HepG2 (cell line): ENCODE measurements around the gene ATG2A. TPM values are rescaled to one million over a fixed set of nuclear protein-coding genes. Genes with fewer than 3 reads are reported as not detected.

Experiments used
- ATAC-seq: fragments of 200-7000 bp; cut with Tn5 transposase; 3 replicates; pipeline ENCODE4 v1.9.1; 2020; ENCODE audit warnings: mild to moderate bottlenecking, moderate library complexity
- BruUV-seq: library from RNA; stranded (reverse); fragments of 400-500 nt; replicated peaks from 2 replicates; lab custom pipeline; 2021; lab: Mats Ljungman, UMichigan
- CTCF ChIA-PET: fragments of 300-600 bp; formaldehyde crosslinking; extraction: SDS; loops from one replicate; lab custom pipeline; 2021; ENCODE audit warnings: low total read pairs, inconsistent platforms, low intra/inter-chr PET ratio; lab: Yijun Ruan, JAX
- POLR2A ChIA-PET: fragments of 350-600 bp; sonication (Branson Sonifier 250); formaldehyde crosslinking; loops from one replicate; lab custom pipeline; 2020; ENCODE audit warnings: antibody characterized with exemption, inconsistent platforms; lab: Yijun Ruan, JAX
- DNase-seq: peaks from one replicate; pipeline ENCODE4 v3.0.0-alpha.2; 2015; ENCODE audit warnings: low spot score
- FAIRE-seq: peaks from 3 replicates; lab custom pipeline; 2011; peaks lifted over from hg19 to GRCh38; lab: Jason Lieb, UNC
- H2AFZ ChIP-seq: one replicate; pipeline ENCODE4 v1.6.1; 2011; ENCODE audit warnings: low read length, inconsistent platforms
- H3K27ac ChIP-seq: fragments of 300-600 bp; 3 replicates; pipeline ENCODE4 v1.8.0; 2011; ENCODE audit warnings: mixed run types, mild to moderate bottlenecking, mixed read lengths, low read length, inconsistent platforms; ENCODE audit not compliant: insufficient read depth; ENCODE audit errors: extremely low read length
- H3K27me3 ChIP-seq, 2 experiments: fragments of 200-600 bp in 1 of 2; 2 replicates in 1 of 2; 3 replicates in 1 of 2; pipeline versions ENCODE4 v1.6.0 to v1.8.0; 2011; ENCODE audit warnings: low read length in 2 of 2, mild to moderate bottlenecking in 2 of 2, moderate library complexity in 2 of 2, inconsistent platforms in 1 of 2; ENCODE audit not compliant: insufficient read depth in 2 of 2, control insufficient read depth in 1 of 2
- H3K36me3 ChIP-seq, 2 experiments: fragments of 200-600 bp in 1 of 2; replicated peaks in 1 of 2; 2 replicates in 1 of 2; 3 replicates in 1 of 2; pipeline versions ENCODE4 v1.5.1 to v1.8.0; 2011; ENCODE audit warnings: low read length in 2 of 2, inconsistent platforms in 1 of 2; ENCODE audit not compliant: insufficient read depth in 2 of 2, control insufficient read depth in 1 of 2
- H3K4me1 ChIP-seq: 2 replicates; pipeline ENCODE4 v1.5.1; 2012; ENCODE audit warnings: low read length, inconsistent platforms; ENCODE audit not compliant: insufficient read depth
- H3K4me2 ChIP-seq: 2 replicates; pipeline ENCODE4 v1.6.0; 2011; ENCODE audit warnings: low read depth, low read length, inconsistent platforms
- H3K4me3 ChIP-seq, 3 experiments: fragments of 200-600 bp in 1 of 3; sonication (generic), shearing (Covaris generic) in 1 of 3; replicated peaks in 1 of 3; 2 replicates each; pipeline ENCODE4 v1.5.1; 2011 to 2016; ENCODE audit warnings: low read length in 3 of 3, inconsistent platforms in 2 of 3, low read depth in 2 of 3, mild to moderate bottlenecking in 2 of 3, control low read depth in 1 of 3, mixed read lengths in 1 of 3; ENCODE audit not compliant: insufficient read depth in 1 of 3
- H3K79me2 ChIP-seq: one replicate; pipeline ENCODE4 v1.6.1; 2011; ENCODE audit warnings: low read length, inconsistent platforms; ENCODE audit not compliant: insufficient read depth
- H3K9ac ChIP-seq: 2 replicates; pipeline ENCODE4 v1.6.0; 2011; ENCODE audit warnings: mild to moderate bottlenecking, low read depth, low read length, inconsistent platforms; ENCODE audit not compliant: insufficient read depth
- H3K9me3 ChIP-seq: 2 replicates; pipeline ENCODE4 v1.5.1; 2012; ENCODE audit warnings: mild to moderate bottlenecking, low read length
- H4K20me1 ChIP-seq: 2 replicates; pipeline ENCODE4 v1.6.0; 2011; ENCODE audit warnings: inconsistent platforms, mild to moderate bottlenecking, low read length, moderate library complexity; ENCODE audit not compliant: insufficient read depth
- KLF16 ChIP-seq, 2 experiments: sonication (generic) in 1 of 2; formaldehyde crosslinking in 1 of 2; IDR thresholded peaks; 2 replicates each; pipeline versions ENCODE4 v1.6.1 to v1.8.0; 2016 to 2023; ENCODE audit warnings: missing genetic modification reagents in 2 of 2, missing compliant biosample characterization in 1 of 2
- RBFOX2 ChIP-seq: fragments of 200-400 bp; formaldehyde crosslinking; IDR thresholded peaks from 2 replicates; pipeline ENCODE4 v1.6.1; 2017; ENCODE audit warnings: low read depth, mild to moderate bottlenecking, low read length
- ZBTB42 ChIP-seq: sonication (generic); formaldehyde crosslinking; IDR thresholded peaks from 2 replicates; pipeline ENCODE4 v1.5.0; 2020; ENCODE audit warnings: mild to moderate bottlenecking, missing genetic modification reagents
- ZNF350 ChIP-seq: sonication (generic); formaldehyde crosslinking; IDR thresholded peaks from 2 replicates; pipeline ENCODE4 v1.4.0; 2020; ENCODE audit warnings: mild to moderate bottlenecking, low read depth, missing genetic modification reagents, borderline replicate concordance
- ZNF782 ChIP-seq: sonication (generic); formaldehyde crosslinking; IDR thresholded peaks from 2 replicates; pipeline ENCODE4 v1.4.0; 2020; ENCODE audit warnings: missing genetic modification reagents, mild to moderate bottlenecking, borderline replicate concordance
- WGBS: methylation state at CpG from one replicate; pipeline ENCODE4 v1.1.6; 2017; ENCODE audit warnings: low lambda C conversion rate; 5-methylcytosine and 5-hydroxymethylcytosine counted together
- in situ Hi-C: cut with HindIII; loops from 2 replicates; pipeline ENCODE4 v1.10.0; 2017; ENCODE audit warnings: low pct_unique_long_range_greater_than_20kb; ENCODE audit not compliant: extremely low pct_ligation_motif_present
- intact Hi-C: fragments of 100-400 bp; cut with micrococcal nuclease; formaldehyde crosslinking; loops from one replicate; pipeline ENCODE4 v1.10.0; 2022; ENCODE audit not compliant: unreplicated experiment
- polyA plus RNA-seq, 8 experiments: library from polyadenylated mRNA; depleted of rRNA in 3 of 8; stranded (reverse) in 7 of 8; unstranded in 1 of 8; fragments of >200 nt; fragmentation: Illumina TruSeq in 4 of 8; extraction: Trizol in 4 of 8; gene quantifications; 2 replicates each; pipeline versions ENCODE4 v1.2.1 to v1.2.3, GENCODE V29; 2011 to 2016; ENCODE audit warnings: low read depth in 4 of 8, missing spikeins in 1 of 8, mixed read lengths in 1 of 8; ENCODE audit not compliant: insufficient read depth in 1 of 8
- total RNA-seq, 5 experiments: library from RNA; depleted of rRNA; stranded (reverse); fragments of >200 nt; fragmentation: Illumina TruSeq; extraction: Trizol; gene quantifications; 2 replicates each; pipeline ENCODE4 v1.2.3, GENCODE V29; 2016; ENCODE audit warnings: low read depth in 1 of 5
- TF ChIP-seq, protein P1 (sequence below): sonication (generic); formaldehyde crosslinking; IDR thresholded peaks from 2 replicates; pipeline ENCODE4 v1.8.0; 2022; ENCODE audit warnings: mild to moderate bottlenecking, missing genetic modification reagents
- TF ChIP-seq, protein P2 (sequence below): sonication (generic); formaldehyde crosslinking; IDR thresholded peaks from 2 replicates; pipeline ENCODE4 v1.5.1; 2020; ENCODE audit warnings: mild to moderate bottlenecking, missing genetic modification reagents, moderate library complexity
- TF ChIP-seq, protein P3 (sequence below), 2 experiments: sonication (generic) in 1 of 2; formaldehyde crosslinking in 1 of 2; IDR thresholded peaks; 2 replicates each; pipeline versions ENCODE4 v1.4.0 to v1.6.1; 2018 to 2020; ENCODE audit warnings: missing genetic modification reagents in 2 of 2, borderline replicate concordance in 1 of 2, low read depth in 1 of 2, mild to moderate bottlenecking in 1 of 2, missing biosample characterization in 1 of 2
- TF ChIP-seq, protein P4 (sequence below): sonication (generic); formaldehyde crosslinking; IDR thresholded peaks from 2 replicates; pipeline ENCODE4 v1.8.1; 2023; ENCODE audit warnings: mild to moderate bottlenecking, inconsistent platforms, moderate library complexity, missing genetic modification reagents, borderline replicate concordance

ATG2A gene
- total and polyA plus RNA-seq, 2 of the 13 experiments (the other 11 are each of a cell fraction or from before 2014, with no cell fraction given) = 6.7 to 8.0 TPM

DNA sequence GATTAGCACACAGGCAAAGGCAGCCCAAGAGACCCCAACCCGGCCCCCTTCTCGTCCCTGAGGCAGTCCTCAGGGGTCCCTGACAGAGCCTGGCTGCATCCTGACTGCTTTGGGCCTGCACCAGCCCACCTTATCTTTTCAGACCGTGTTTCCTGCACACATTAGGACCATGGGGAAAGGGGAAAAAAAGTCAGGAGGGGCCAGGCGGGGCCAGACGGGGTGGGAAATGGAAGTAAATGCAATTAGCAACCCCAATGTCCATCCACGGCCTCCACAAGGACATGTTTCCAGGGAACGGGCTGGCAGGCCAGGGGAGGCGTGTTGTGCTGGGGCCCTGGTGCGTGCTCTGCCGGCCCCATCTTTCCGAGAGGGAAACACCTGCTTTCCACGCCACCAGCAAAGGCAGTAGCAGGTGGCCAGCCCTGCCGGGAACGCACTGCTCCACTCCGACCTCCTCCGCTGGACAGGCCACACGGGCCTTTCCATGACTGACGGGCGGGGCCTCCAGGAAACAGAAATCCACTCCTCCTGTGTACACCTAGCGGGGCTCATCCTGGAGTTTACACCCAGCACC, 46.0 kb downstream of the ATG2A start:
- peak overlapping the region; percentile 86 for H3K27ac ChIP-seq
- H3K9ac ChIP-seq = peak overlapping the region; percentile 58; the same call in 1 of the 2 replicates
- POLR2A ChIA-PET = interaction anchor here (0.8 to 3.5 kb wide), 10 partner anchors 8 to 25 kb away, joined by 3 to 20 read pairs (median 7); partner anchors contain the start of gene EHD1
- FAIRE-seq = no peak
- H3K27me3 ChIP-seq = no peaks in the 10 kb centered on the region
- H3K36me3 ChIP-seq = peaks cover 2 to 28% of the 10 kb centered on the region in 2 experiments; a peak in 2 of 5 replicates
- 17% methylated on average over 7 of the region's 20 CpGs for WGBS
- H3K4me3 ChIP-seq = peak overlapping the region; percentile 39 to 57 (median 40); a peak in 5 of 6 replicates
- CTCF ChIA-PET = interaction anchor here (1.6 kb wide), 1 partner anchor 23 kb away, joined by 5 read pairs; no protein-coding TSS in a partner anchor
- H2AFZ ChIP-seq = no peak overlapping the region
- no peaks in the 10 kb centered on the region; the same call in 1 of the 2 replicates for H4K20me1 ChIP-seq
- peaks cover 68% of the 10 kb centered on the region for H3K4me1 ChIP-seq
- peak overlapping the region; percentile 83 for H3K4me2 ChIP-seq
- no peaks in the 10 kb centered on the region for H3K9me3 ChIP-seq
- H3K79me2 ChIP-seq = peaks cover 53% of the 10 kb centered on the region
- in situ Hi-C loops (no loop called here), intact Hi-C loops (loop anchor here (1.0 to 2.0 kb wide), 3 partner anchors 18 to 23 kb away; no protein-coding TSS in a partner anchor)
- ATAC-seq = peak; percentile 7; the same call in 2 of the 3 replicates
- DNase-seq = no peak
- BruUV-seq = no TSS peak
- TF ChIP-seq ZNF350 (CRISPR knock-in tag) = no peak
- no peak for TF ChIP-seq ZNF782 (CRISPR knock-in tag)
- TF ChIP-seq, protein P1, sequence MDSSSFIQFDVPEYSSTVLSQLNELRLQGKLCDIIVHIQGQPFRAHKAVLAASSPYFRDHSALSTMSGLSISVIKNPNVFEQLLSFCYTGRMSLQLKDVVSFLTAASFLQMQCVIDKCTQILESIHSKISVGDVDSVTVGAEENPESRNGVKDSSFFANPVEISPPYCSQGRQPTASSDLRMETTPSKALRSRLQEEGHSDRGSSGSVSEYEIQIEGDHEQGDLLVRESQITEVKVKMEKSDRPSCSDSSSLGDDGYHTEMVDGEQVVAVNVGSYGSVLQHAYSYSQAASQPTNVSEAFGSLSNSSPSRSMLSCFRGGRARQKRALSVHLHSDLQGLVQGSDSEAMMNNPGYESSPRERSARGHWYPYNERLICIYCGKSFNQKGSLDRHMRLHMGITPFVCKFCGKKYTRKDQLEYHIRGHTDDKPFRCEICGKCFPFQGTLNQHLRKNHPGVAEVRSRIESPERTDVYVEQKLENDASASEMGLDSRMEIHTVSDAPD = no peak
- TF ChIP-seq, protein P2, sequence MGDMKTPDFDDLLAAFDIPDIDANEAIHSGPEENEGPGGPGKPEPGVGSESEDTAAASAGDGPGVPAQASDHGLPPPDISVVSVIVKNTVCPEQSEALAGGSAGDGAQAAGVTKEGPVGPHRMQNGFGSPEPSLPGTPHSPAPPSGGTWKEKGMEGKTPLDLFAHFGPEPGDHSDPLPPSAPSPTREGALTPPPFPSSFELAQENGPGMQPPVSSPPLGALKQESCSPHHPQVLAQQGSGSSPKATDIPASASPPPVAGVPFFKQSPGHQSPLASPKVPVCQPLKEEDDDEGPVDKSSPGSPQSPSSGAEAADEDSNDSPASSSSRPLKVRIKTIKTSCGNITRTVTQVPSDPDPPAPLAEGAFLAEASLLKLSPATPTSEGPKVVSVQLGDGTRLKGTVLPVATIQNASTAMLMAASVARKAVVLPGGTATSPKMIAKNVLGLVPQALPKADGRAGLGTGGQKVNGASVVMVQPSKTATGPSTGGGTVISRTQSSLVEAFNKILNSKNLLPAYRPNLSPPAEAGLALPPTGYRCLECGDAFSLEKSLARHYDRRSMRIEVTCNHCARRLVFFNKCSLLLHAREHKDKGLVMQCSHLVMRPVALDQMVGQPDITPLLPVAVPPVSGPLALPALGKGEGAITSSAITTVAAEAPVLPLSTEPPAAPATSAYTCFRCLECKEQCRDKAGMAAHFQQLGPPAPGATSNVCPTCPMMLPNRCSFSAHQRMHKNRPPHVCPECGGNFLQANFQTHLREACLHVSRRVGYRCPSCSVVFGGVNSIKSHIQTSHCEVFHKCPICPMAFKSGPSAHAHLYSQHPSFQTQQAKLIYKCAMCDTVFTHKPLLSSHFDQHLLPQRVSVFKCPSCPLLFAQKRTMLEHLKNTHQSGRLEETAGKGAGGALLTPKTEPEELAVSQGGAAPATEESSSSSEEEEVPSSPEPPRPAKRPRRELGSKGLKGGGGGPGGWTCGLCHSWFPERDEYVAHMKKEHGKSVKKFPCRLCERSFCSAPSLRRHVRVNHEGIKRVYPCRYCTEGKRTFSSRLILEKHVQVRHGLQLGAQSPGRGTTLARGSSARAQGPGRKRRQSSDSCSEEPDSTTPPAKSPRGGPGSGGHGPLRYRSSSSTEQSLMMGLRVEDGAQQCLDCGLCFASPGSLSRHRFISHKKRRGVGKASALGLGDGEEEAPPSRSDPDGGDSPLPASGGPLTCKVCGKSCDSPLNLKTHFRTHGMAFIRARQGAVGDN = peak; percentile 56
- 0 out of 2 replicates have a peak, but pooled peaks have one; percentile 5 for TF ChIP-seq ZBTB42 (CRISPR knock-in tag)
- peak; percentile 31; the same call in 1 of the 2 replicates for TF ChIP-seq RBFOX2
- TF ChIP-seq KLF16 (CRISPR knock-in tag; IDR thresholded peaks at IDR 0.05) = no peak; a peak in 1 of 4 replicates
- TF ChIP-seq, protein P3, sequence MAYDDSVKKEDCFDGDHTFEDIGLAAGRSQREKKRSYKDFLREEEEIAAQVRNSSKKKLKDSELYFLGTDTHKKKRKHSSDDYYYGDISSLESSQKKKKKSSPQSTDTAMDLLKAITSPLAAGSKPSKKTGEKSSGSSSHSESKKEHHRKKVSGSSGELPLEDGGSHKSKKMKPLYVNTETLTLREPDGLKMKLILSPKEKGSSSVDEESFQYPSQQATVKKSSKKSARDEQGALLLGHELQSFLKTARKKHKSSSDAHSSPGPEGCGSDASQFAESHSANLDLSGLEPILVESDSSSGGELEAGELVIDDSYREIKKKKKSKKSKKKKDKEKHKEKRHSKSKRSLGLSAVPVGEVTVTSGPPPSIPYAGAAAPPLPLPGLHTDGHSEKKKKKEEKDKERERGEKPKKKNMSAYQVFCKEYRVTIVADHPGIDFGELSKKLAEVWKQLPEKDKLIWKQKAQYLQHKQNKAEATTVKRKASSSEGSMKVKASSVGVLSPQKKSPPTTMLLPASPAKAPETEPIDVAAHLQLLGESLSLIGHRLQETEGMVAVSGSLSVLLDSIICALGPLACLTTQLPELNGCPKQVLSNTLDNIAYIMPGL (CRISPR knock-in tag; IDR thresholded peaks at IDR 0.05; ENCODE audit: borderline replicate concordance in 1 of 2, low read depth in 1 of 2) = 0 out of 4 replicates have a peak, but pooled peaks of 1 of the 2 experiments have one; percentile 16
- TF ChIP-seq, protein P4, sequence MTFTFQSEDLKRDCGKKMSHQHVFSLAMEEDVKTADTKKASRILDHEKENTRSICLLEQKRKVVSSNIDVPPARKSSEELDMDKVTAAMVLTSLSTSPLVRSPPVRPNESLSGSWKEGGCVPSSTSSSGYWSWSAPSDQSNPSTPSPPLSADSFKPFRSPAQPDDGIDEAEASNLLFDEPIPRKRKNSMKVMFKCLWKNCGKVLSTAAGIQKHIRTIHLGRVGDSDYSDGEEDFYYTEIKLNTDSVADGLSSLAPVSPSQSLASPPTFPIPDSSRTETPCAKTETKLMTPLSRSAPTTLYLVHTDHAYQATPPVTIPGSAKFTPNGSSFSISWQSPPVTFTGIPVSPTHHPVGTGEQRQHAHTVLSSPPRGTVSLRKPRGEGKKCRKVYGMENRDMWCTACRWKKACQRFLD = 0 out of 2 replicates have a peak, but pooled peaks have one; percentile 12
